NCI-H2107 treated with DMSO at 0.1 percent for 48 hours (cell line): ENCODE data around the gene FOXP4.

Experiments
- DNase-seq: peaks from one replicate; lab custom pipeline; 2025; ENCODE audit not compliant: unreplicated experiment; lab: John Stamatoyannopoulos, UW

Gene FOXP4

GRCh38 chr6:41580690-41581089 lies 34.5 kb downstream of the FOXP4 start:
- no peak for DNase-seq

GRCh38 chr6:41581381-41581991 lies 35.3 kb downstream of the FOXP4 start:
- no peak for DNase-seq

GRCh38 chr6:41582540-41582939 lies 36.4 kb downstream of the FOXP4 start:
- DNase-seq, result no peak

GRCh38 chr6:41583565-41583964 lies 37.4 kb downstream of the FOXP4 start:
- no peak for DNase-seq

GRCh38 chr6:41584205-41584604 lies 38.0 kb downstream of the FOXP4 start:
- DNase-seq, result no peak

GRCh38 chr6:41584668-41585205 lies 38.6 kb downstream of the FOXP4 start:
- DNase-seq, result peak; percentile 22

GRCh38 chr6:41585605-41586004 lies 39.4 kb downstream of the FOXP4 start:
- no peak for DNase-seq

- no peak for DNase-seq
These were observed 40.2 kb downstream of the FOXP4 start for GRCh38 chr6:41586252-41587007.

GRCh38 chr6:41587131-41587879 lies 41.1 kb downstream of the FOXP4 start:
- no peak for DNase-seq

- DNase-seq, result no peak
These were observed 41.9 kb downstream of the FOXP4 start for GRCh38 chr6:41588111-41588510.

- no peak for DNase-seq
These were observed 43.0 kb downstream of the FOXP4 start for GRCh38 chr6:41589223-41589622.

- DNase-seq, result no peak
These were observed 43.7 kb downstream of the FOXP4 start for GRCh38 chr6:41589636-41590622.

- DNase-seq, result no peak
These were observed 44.9 kb downstream of the FOXP4 start for GRCh38 chr6:41591122-41591521.

GRCh38 chr6:41591859-41592502 lies 45.8 kb downstream of the FOXP4 start:
- DNase-seq, result peak; percentile 33

- no peak for DNase-seq
These were observed 47.2 kb downstream of the FOXP4 start for GRCh38 chr6:41593406-41593805.

- DNase-seq, result no peak
These were observed 47.7 kb downstream of the FOXP4 start for GRCh38 chr6:41593839-41594238.

GRCh38 chr6:41594326-41594725 lies 48.1 kb downstream of the FOXP4 start:
- no peak for DNase-seq

GRCh38 chr6:41594766-41595165 lies 48.6 kb downstream of the FOXP4 start:
- no peak for DNase-seq

- no peak for DNase-seq
These were observed 49.0 kb downstream of the FOXP4 start for GRCh38 chr6:41595166-41595565.

GRCh38 chr6:41596096-41596685 lies 50.0 kb downstream of the FOXP4 start:
- no peak for DNase-seq
